ENCODE measurements around the gene RBMS1. TPM values are rescaled to one million over a fixed set of nuclear protein-coding genes. Genes with fewer than 3 reads are reported as not detected.
"Not testable (repeated sequence)": the region's sequence is repeated elsewhere in the genome, so short reads cannot be mapped to it uniquely, and the experiment has no call there.

The RBMS1 gene
- total and polyA plus RNA-seq, 5 donors from 2014 or later = 27.9 to 58.4 (median 33.5) TPM

DNA sequence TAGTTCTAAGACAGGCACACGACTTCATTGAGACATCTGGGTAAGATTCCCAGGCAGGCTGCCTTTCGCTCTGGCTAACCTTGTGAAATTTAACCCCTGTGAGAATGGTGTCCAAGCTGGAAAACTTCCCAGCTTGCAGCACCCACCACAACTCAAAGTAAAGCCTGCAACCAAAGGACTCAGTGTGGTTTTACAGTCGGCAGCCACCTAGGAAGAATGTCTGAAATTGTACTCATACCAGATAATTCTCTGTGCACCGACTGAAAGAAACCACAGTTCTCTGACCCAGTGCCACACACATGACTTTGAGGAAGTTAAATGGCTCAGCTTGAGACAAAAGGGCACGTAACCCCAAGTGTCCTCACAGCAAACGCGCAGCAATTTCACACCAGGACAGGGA is 125.7 kb downstream of the RBMS1 start:
- H3K27me3 Mint-ChIP-seq = no peaks in the 10 kb centered on the region
- H3K4me1 Mint-ChIP-seq = peaks cover 12 to 49% (median 40%) of the 10 kb centered on the region in 4 donors
- H3K4me1 ChIP-seq (ENCODE audit: control insufficient read depth, insufficient read depth, low read length, poor library complexity, severe bottlenecking) = peaks cover 5% of the 10 kb centered on the region
- H3K9me3 Mint-ChIP-seq = no peaks in the 10 kb centered on the region
- peak overlapping the region in 2 of 3 donors; percentile 29 to 49 for H3K27ac Mint-ChIP-seq
- H3K4me3 ChIP-seq (ENCODE audit: low read depth, low read length) = no peak overlapping the region
- peaks cover 23% of the 10 kb centered on the region for H3K36me3 ChIP-seq (ENCODE audit: control insufficient read depth, insufficient read depth, low read length)
- ATAC-seq (ENCODE audit: low read depth in 2 of 2) (peak in 1 of 2 donors; percentile 39), DNase-seq (no peak)
- no peak overlapping the region for H3K27ac ChIP-seq (ENCODE audit: insufficient read depth, low read length, poor library complexity, severe bottlenecking)
- H3K9me3 ChIP-seq (ENCODE audit: control insufficient read depth in 2 of 2, low read length in 2 of 2) = no peaks in the 10 kb centered on the region
- H3K27me3 ChIP-seq (ENCODE audit: control insufficient read depth, insufficient read depth, low read length) = no peaks in the 10 kb centered on the region
- H3K4me3 Mint-ChIP-seq = no peak overlapping the region
- peaks cover 27% of the 10 kb centered on the region for H3K36me3 Mint-ChIP-seq

GRCh38 chr2:160367139-160367538 is 126.5 kb downstream of the RBMS1 start:
- H3K4me1 Mint-ChIP-seq = peaks cover 7 to 44% (median 35%) of the 10 kb centered on the region in 4 donors
- not testable (repeated sequence) for H3K27ac Mint-ChIP-seq; DNase-seq; H3K4me3 ChIP-seq (ENCODE audit: low read depth, low read length); H3K27me3 ChIP-seq (ENCODE audit: control insufficient read depth, insufficient read depth, low read length); ATAC-seq (ENCODE audit: low read depth in 2 of 2); H3K9me3 Mint-ChIP-seq; H3K4me3 Mint-ChIP-seq; H3K27me3 Mint-ChIP-seq; H3K4me1 ChIP-seq (ENCODE audit: control insufficient read depth, insufficient read depth, low read length, poor library complexity, severe bottlenecking); H3K9me3 ChIP-seq (ENCODE audit: control insufficient read depth in 2 of 2, low read length in 2 of 2); H3K27ac ChIP-seq (ENCODE audit: insufficient read depth, low read length, poor library complexity, severe bottlenecking)
- peaks cover 23% of the 10 kb centered on the region for H3K36me3 ChIP-seq (ENCODE audit: control insufficient read depth, insufficient read depth, low read length)
- H3K36me3 Mint-ChIP-seq = peaks cover 27% of the 10 kb centered on the region

DNA sequence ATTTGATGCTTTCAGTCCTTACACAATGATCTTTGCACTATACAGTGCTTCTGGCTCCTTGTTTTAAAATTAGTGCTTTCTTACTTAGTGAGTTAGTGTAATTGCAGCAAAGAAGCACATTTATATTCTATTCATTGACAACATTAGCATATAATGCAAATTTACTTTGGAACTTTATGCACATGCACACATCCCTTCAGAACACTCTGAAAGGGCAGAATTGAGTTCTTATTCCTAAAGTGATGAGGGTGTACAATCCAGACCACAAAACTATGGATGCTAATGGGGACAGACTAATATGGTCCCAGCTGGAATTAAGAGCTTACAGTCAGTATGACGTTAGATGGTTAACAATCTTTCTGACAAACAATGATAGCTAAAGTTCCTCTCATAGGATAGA is 127.1 kb downstream of the RBMS1 start:
- Mint-ChIP-seq H3K4me1 (peaks cover 7 to 38% (median 32%) of the 10 kb centered on the region in 4 donors), H3K27me3 (no peaks in the 10 kb centered on the region), H3K36me3 (peaks cover 27% of the 10 kb centered on the region), H3K27ac (no peak overlapping the region), H3K4me3 (peak overlapping the region in 1 of 4 donors; percentile 64), H3K9me3 (no peaks in the 10 kb centered on the region)
- H3K36me3 ChIP-seq (ENCODE audit: control insufficient read depth, insufficient read depth, low read length) = peaks cover 23% of the 10 kb centered on the region
- H3K4me3 ChIP-seq (ENCODE audit: low read depth, low read length) = no peak overlapping the region
- H3K4me1 ChIP-seq (ENCODE audit: control insufficient read depth, insufficient read depth, low read length, poor library complexity, severe bottlenecking) = peaks cover 5% of the 10 kb centered on the region
- H3K27me3 ChIP-seq (ENCODE audit: control insufficient read depth, insufficient read depth, low read length) = no peaks in the 10 kb centered on the region
- no peak for ATAC-seq (ENCODE audit: low read depth in 2 of 2)
- no peak for DNase-seq
- no peaks in the 10 kb centered on the region for H3K9me3 ChIP-seq (ENCODE audit: control insufficient read depth in 2 of 2, low read length in 2 of 2)
- no peak overlapping the region for H3K27ac ChIP-seq (ENCODE audit: insufficient read depth, low read length, poor library complexity, severe bottlenecking)

DNA sequence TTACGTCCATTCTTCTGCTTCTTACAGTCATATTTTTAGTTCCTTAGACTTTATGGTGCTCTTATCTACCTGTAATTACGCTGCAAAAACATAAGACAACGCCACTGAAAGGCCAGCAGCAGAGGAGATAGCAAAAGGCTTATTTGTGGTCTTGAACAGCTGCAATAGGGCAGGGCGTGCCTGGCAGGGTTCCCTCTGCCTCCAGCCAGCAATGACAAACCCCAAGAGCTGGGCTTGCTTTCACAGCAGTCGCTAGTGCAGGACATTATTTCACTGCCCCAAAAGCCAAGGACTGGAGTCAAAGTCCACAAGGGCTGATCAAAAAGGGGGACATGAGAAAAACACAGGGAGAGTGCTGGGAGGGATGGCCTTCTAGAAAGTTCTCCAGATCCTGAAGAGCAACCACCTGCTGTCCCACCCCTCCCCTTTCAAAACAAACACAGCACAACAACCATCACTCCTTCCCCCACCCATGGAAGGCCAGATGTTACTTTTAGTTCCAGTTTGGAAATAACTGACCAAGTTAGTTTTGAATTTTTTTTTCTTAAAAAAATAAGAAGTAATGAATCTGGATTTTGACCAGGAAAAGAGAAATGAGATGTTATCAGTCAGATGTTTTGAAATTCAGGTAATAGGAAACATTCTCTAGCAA is 127.8 kb downstream of the RBMS1 start:
- no peak overlapping the region for H3K4me3 ChIP-seq (ENCODE audit: low read depth, low read length)
- DNase-seq (no peak), ATAC-seq (ENCODE audit: low read depth in 2 of 2) (no peak)
- Mint-ChIP-seq H3K36me3 (peaks cover 27% of the 10 kb centered on the region), H3K9me3 (no peaks in the 10 kb centered on the region), H3K4me1 (peaks cover 10 to 39% (median 32%) of the 10 kb centered on the region in 4 donors), H3K27me3 (no peaks in the 10 kb centered on the region), H3K27ac (no peak overlapping the region), H3K4me3 (no peak overlapping the region)
- H3K9me3 ChIP-seq (ENCODE audit: control insufficient read depth in 2 of 2, low read length in 2 of 2) = no peaks in the 10 kb centered on the region
- no peaks in the 10 kb centered on the region for H3K27me3 ChIP-seq (ENCODE audit: control insufficient read depth, insufficient read depth, low read length)
- H3K4me1 ChIP-seq (ENCODE audit: control insufficient read depth, insufficient read depth, low read length, poor library complexity, severe bottlenecking) = peaks cover 5% of the 10 kb centered on the region
- H3K36me3 ChIP-seq (ENCODE audit: control insufficient read depth, insufficient read depth, low read length) = peaks cover 23% of the 10 kb centered on the region
- H3K27ac ChIP-seq (ENCODE audit: insufficient read depth, low read length, poor library complexity, severe bottlenecking) = no peak overlapping the region

DNA sequence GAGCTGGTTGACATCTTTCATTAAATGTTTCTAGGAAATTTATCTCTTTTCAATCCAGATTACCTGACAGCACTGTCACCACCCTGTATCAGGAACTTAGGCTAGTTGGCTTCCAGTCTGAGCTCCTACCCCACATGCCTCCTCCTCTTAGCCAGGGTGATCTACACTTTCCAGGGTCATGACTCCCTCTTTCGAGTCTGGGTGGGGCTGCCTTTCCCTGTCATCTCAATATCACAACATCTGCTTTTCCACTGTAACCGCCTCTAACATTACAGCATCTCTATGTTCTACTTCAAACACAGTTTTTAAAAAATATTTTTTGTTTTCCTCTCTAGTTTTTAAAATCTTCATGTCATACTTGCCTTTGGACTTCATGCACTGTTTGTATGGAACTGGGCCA is 129.2 kb downstream of the RBMS1 start:
- Mint-ChIP-seq H3K4me1 (peaks cover 15 to 36% (median 29%) of the 10 kb centered on the region in 4 donors), H3K27me3 (no peaks in the 10 kb centered on the region), H3K27ac (no peak overlapping the region), H3K4me3 (no peak overlapping the region), H3K36me3 (peaks cover 32% of the 10 kb centered on the region), H3K9me3 (no peaks in the 10 kb centered on the region)
- Histone ChIP-seq H3K4me3 (ENCODE audit: low read depth, low read length) (no peak overlapping the region), H3K27ac (ENCODE audit: insufficient read depth, low read length, poor library complexity, severe bottlenecking) (no peak overlapping the region), H3K9me3 (ENCODE audit: control insufficient read depth in 2 of 2, low read length in 2 of 2) (no peaks in the 10 kb centered on the region), H3K36me3 (ENCODE audit: control insufficient read depth, insufficient read depth, low read length) (peaks cover 23% of the 10 kb centered on the region), H3K27me3 (ENCODE audit: control insufficient read depth, insufficient read depth, low read length) (no peaks in the 10 kb centered on the region), H3K4me1 (ENCODE audit: control insufficient read depth, insufficient read depth, low read length, poor library complexity, severe bottlenecking) (peaks cover 5% of the 10 kb centered on the region)
- DNase-seq (no peak), ATAC-seq (ENCODE audit: low read depth in 2 of 2) (no peak)

DNA sequence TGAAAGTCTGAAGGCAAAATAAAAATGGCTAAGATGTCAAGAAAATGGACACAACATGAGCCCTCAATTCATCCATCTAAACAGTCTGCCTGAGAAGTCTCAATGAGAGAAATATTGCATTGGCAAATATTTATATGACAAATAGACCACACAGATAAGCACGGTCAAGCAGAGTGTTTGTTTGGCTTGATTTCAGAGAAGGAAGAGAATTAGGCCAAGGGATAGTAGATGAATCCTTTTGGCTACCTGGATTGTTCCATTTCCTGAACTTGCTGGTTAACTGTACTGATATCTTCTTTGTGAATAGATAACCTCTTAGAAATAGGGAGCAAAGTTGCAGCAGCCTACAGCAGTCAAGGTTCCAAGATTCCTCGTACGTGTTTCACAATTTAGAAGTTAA is 129.6 kb downstream of the RBMS1 start:
- Histone ChIP-seq H3K27me3 (ENCODE audit: control insufficient read depth, insufficient read depth, low read length) (no peaks in the 10 kb centered on the region), H3K4me1 (ENCODE audit: control insufficient read depth, insufficient read depth, low read length, poor library complexity, severe bottlenecking) (peaks cover 5% of the 10 kb centered on the region), H3K27ac (ENCODE audit: insufficient read depth, low read length, poor library complexity, severe bottlenecking) (no peak overlapping the region), H3K4me3 (ENCODE audit: low read depth, low read length) (no peak overlapping the region), H3K9me3 (ENCODE audit: control insufficient read depth in 2 of 2, low read length in 2 of 2) (no peaks in the 10 kb centered on the region), H3K36me3 (ENCODE audit: control insufficient read depth, insufficient read depth, low read length) (peaks cover 23% of the 10 kb centered on the region)
- Mint-ChIP-seq H3K36me3 (peaks cover 32% of the 10 kb centered on the region), H3K9me3 (no peaks in the 10 kb centered on the region), H3K27me3 (no peaks in the 10 kb centered on the region), H3K4me3 (no peak overlapping the region), H3K27ac (peak overlapping the region in 2 of 3 donors; percentile 16 to 52), H3K4me1 (peaks cover 15 to 33% (median 25%) of the 10 kb centered on the region in 4 donors)
- DNase-seq = no peak
- ATAC-seq (ENCODE audit: low read depth in 2 of 2) = no peak

DNA sequence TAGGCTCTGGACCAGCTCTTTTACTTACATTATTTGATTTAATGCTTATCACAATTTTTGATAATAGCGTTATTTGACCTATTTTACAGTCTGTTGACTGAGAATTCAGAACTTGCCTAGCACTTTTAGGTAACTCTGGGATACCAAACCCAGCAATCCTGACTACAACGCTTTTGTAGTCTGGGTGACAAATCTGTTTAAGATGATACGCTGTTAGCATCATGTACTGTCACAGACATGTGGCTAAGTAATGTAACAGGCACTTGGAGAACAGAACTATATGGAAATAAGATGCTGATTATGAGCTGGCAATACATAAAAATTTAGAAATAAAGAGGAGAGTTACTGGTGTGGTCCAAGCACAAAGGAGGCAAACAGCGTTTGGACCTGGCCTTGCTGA is 130.6 kb downstream of the RBMS1 start:
- ATAC-seq (ENCODE audit: low read depth in 2 of 2) (no peak), DNase-seq (no peak)
- no peaks in the 10 kb centered on the region for H3K27me3 Mint-ChIP-seq
- H3K9me3 ChIP-seq (ENCODE audit: control insufficient read depth in 2 of 2, low read length in 2 of 2) = no peaks in the 10 kb centered on the region
- peaks cover 2% of the 10 kb centered on the region for H3K4me1 ChIP-seq (ENCODE audit: control insufficient read depth, insufficient read depth, low read length, poor library complexity, severe bottlenecking)
- no peaks in the 10 kb centered on the region for H3K27me3 ChIP-seq (ENCODE audit: control insufficient read depth, insufficient read depth, low read length)
- H3K4me3 ChIP-seq (ENCODE audit: low read depth, low read length) = no peak overlapping the region
- H3K27ac ChIP-seq (ENCODE audit: insufficient read depth, low read length, poor library complexity, severe bottlenecking) = no peak overlapping the region
- H3K27ac Mint-ChIP-seq = no peak overlapping the region
- H3K36me3 Mint-ChIP-seq = peaks cover 35% of the 10 kb centered on the region
- H3K9me3 Mint-ChIP-seq = no peaks in the 10 kb centered on the region
- no peak overlapping the region for H3K4me3 Mint-ChIP-seq
- H3K36me3 ChIP-seq (ENCODE audit: control insufficient read depth, insufficient read depth, low read length) = peaks cover 23% of the 10 kb centered on the region
- H3K4me1 Mint-ChIP-seq = peaks cover 16 to 31% (median 22%) of the 10 kb centered on the region in 4 donors

DNA sequence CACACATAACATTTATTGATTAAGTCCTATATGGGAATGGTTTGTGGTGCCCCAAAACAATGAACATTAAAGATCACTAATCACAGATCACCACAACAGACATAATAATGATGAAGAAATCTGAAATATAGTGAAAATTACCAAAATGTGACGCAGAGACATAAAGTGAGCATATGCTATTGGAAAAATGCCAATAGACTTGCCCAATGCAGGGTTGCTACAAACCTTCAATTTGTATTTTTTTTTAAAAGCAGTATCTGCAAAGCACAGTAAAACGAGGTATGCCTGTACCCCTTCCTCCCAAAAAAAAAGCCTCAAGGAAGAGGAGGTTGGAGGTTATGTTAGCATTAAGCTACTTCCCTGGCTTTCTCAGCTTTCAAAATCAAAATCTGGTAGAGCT is 131.1 kb downstream of the RBMS1 start:
- Histone ChIP-seq H3K27me3 (ENCODE audit: control insufficient read depth, insufficient read depth, low read length) (no peaks in the 10 kb centered on the region), H3K27ac (ENCODE audit: insufficient read depth, low read length, poor library complexity, severe bottlenecking) (no peak overlapping the region), H3K4me1 (ENCODE audit: control insufficient read depth, insufficient read depth, low read length, poor library complexity, severe bottlenecking) (no peaks in the 10 kb centered on the region), H3K36me3 (ENCODE audit: control insufficient read depth, insufficient read depth, low read length) (peaks cover 25% of the 10 kb centered on the region), H3K9me3 (ENCODE audit: control insufficient read depth in 2 of 2, low read length in 2 of 2) (no peaks in the 10 kb centered on the region), H3K4me3 (ENCODE audit: low read depth, low read length) (no peak overlapping the region)
- Mint-ChIP-seq H3K27me3 (no peaks in the 10 kb centered on the region), H3K9me3 (no peaks in the 10 kb centered on the region), H3K27ac (no peak overlapping the region), H3K36me3 (peaks cover 40% of the 10 kb centered on the region), H3K4me1 (peaks cover 11 to 32% (median 22%) of the 10 kb centered on the region in 4 donors), H3K4me3 (no peak overlapping the region)
- ATAC-seq (ENCODE audit: low read depth in 2 of 2) (no peak), DNase-seq (no peak)
